CD14-positive monocyte (primary cell): ENCODE results near the gene VSTM4. TPM values are rescaled to one million over a fixed set of nuclear protein-coding genes. Genes with fewer than 3 reads are reported as not detected.

Experiments
- DNase-seq, 3 donors: peaks; one replicate each; pipeline ENCODE4 v3.0.0-alpha.2; 2011 to 2022
- H2AFZ ChIP-seq: 2 replicates; pipeline ENCODE4 v1.6.0; 2012; ENCODE audit warnings: mild to moderate bottlenecking, low read depth, low read length, inconsistent platforms; ENCODE audit not compliant: insufficient read depth, poor library complexity, severe bottlenecking
- H3K27ac ChIP-seq, 2 donors: 1 replicate in 1 of 2; 2 replicates in 1 of 2; pipeline ENCODE4 v1.5.1; 2012 to 2013; ENCODE audit warnings: low read length in 2 of 2, control low read depth in 1 of 2, inconsistent platforms in 1 of 2, low read depth in 1 of 2, mild to moderate bottlenecking in 1 of 2
- H3K27me3 ChIP-seq, 2 donors: one replicate each; pipeline versions ENCODE4 v1.6.0 to v1.6.1; 2011 to 2013; ENCODE audit warnings: low read length in 2 of 2; ENCODE audit not compliant: control insufficient read depth in 2 of 2, insufficient read depth in 2 of 2
- H3K36me3 ChIP-seq, 2 donors: replicated peaks in 1 of 2; 1 replicate in 1 of 2; 2 replicates in 1 of 2; pipeline versions ENCODE4 v1.5.1 to v1.6.1; 2012 to 2013; ENCODE audit warnings: low read length in 2 of 2, control low read depth in 1 of 2, inconsistent platforms in 1 of 2, mild to moderate bottlenecking in 1 of 2; ENCODE audit not compliant: insufficient read depth in 2 of 2, control insufficient read depth in 1 of 2
- H3K4me1 ChIP-seq, 2 donors: 1 replicate in 1 of 2; 2 replicates in 1 of 2; pipeline versions ENCODE4 v1.5.1 to v1.6.1; 2012 to 2013; ENCODE audit warnings: low read length in 2 of 2, control low read depth in 1 of 2, inconsistent platforms in 1 of 2, mild to moderate bottlenecking in 1 of 2, moderate library complexity in 1 of 2; ENCODE audit not compliant: insufficient read depth in 2 of 2, control insufficient read depth in 1 of 2
- H3K4me2 ChIP-seq: replicated peaks from 2 replicates; pipeline ENCODE3; 2012; ENCODE audit warnings: low read length, moderate library complexity, mild to moderate bottlenecking; ENCODE audit not compliant: poor library complexity, severe bottlenecking; ENCODE audit errors: extremely low read depth
- H3K4me3 ChIP-seq, 3 experiments: fragments of 200-600 bp in 1 of 3; sonication (generic) in 1 of 3; replicated peaks in 1 of 3; 1 replicate in 2 of 3; 2 replicates in 1 of 3; pipeline ENCODE4 v1.5.1; 2011 to 2013; ENCODE audit warnings: low read length in 3 of 3, mild to moderate bottlenecking in 3 of 3, control low read depth in 2 of 3, low read depth in 2 of 3, inconsistent platforms in 1 of 3, moderate library complexity in 1 of 3
- H3K79me2 ChIP-seq: 2 replicates; pipeline ENCODE4 v1.6.0; 2012; ENCODE audit warnings: mild to moderate bottlenecking, control low read depth, inconsistent platforms, low read length, moderate library complexity; ENCODE audit not compliant: insufficient read depth
- H3K9ac ChIP-seq: 2 replicates; pipeline ENCODE4 v1.6.0; 2017; ENCODE audit warnings: low read length, mild to moderate bottlenecking; ENCODE audit not compliant: insufficient read depth, poor library complexity, severe bottlenecking
- H3K9me3 ChIP-seq, 2 donors: replicated peaks in 1 of 2; 1 replicate in 1 of 2; 2 replicates in 1 of 2; pipeline versions ENCODE4 v1.5.1 to v1.6.1; 2012 to 2013; ENCODE audit warnings: low read length in 2 of 2, control low read depth in 1 of 2; ENCODE audit not compliant: control insufficient read depth in 1 of 2, insufficient read depth in 1 of 2
- H4K20me1 ChIP-seq: 2 replicates; pipeline ENCODE4 v1.6.0; 2012; ENCODE audit warnings: mild to moderate bottlenecking, low read length, control low read depth, moderate library complexity; ENCODE audit not compliant: insufficient read depth
- H3K27ac Mint-ChIP-seq, 7 donors: one replicate each; pipeline ENCODE4 v1.8.0; 2020; ENCODE audit warnings: mild to moderate bottlenecking in 7 of 7, mixed read lengths in 7 of 7, moderate library complexity in 6 of 7, inconsistent platforms in 2 of 7
- H3K27me3 Mint-ChIP-seq, 3 donors: one replicate each; pipeline ENCODE4 v1.8.0; 2021 to 2022; ENCODE audit warnings: low read depth in 3 of 3, mild to moderate bottlenecking in 3 of 3, mixed read lengths in 3 of 3, moderate library complexity in 3 of 3, inconsistent platforms in 1 of 3
- H3K36me3 Mint-ChIP-seq, 2 donors: one replicate each; pipeline ENCODE4 v1.8.0; 2020; ENCODE audit warnings: mixed read lengths in 2 of 2, inconsistent platforms in 1 of 2, mild to moderate bottlenecking in 1 of 2
- H3K4me1 Mint-ChIP-seq: one replicate; pipeline ENCODE4 v1.8.0; 2020; ENCODE audit warnings: mild to moderate bottlenecking, mixed read lengths
- H3K4me3 Mint-ChIP-seq, 2 donors: one replicate each; pipeline ENCODE4 v1.8.0; 2020; ENCODE audit warnings: mild to moderate bottlenecking in 2 of 2, mixed read lengths in 2 of 2, moderate library complexity in 1 of 2
- H3K9me3 Mint-ChIP-seq, 7 donors: one replicate each; pipeline ENCODE4 v1.8.0; 2020 to 2022; ENCODE audit warnings: mixed read lengths in 7 of 7, mild to moderate bottlenecking in 6 of 7, moderate library complexity in 6 of 7, inconsistent platforms in 2 of 7
- WGBS: methylation state at CpG from one replicate; pipeline ENCODE4 v1.1.5; 2013; ENCODE audit warnings: missing lambda C conversion rate; ENCODE audit not compliant: insufficient coverage; 5-methylcytosine and 5-hydroxymethylcytosine counted together
- intact Hi-C, 2 donors: fragments of 100-400 bp; cut with micrococcal nuclease; formaldehyde crosslinking; loops; one replicate each; pipeline versions ENCODE4 v1.15.0 to v1.15.1; 2023
- polyA plus RNA-seq, 3 donors: library from polyadenylated mRNA; depleted of rRNA in 1 of 3; unstranded in 2 of 3; stranded (reverse) in 1 of 3; fragments of 300-500 nt in 2 of 3; fragments of >200 nt in 1 of 3; fragmentation: Illumina TruSeq in 2 of 3; gene quantifications; 1 replicate in 2 of 3; 2 replicates in 1 of 3; pipeline ENCODE4 v1.2.3, GENCODE V29; 2012 to 2021
- TF ChIP-seq, protein P1 (sequence below): fragments of 200-600 bp; IDR thresholded peaks from one replicate; pipeline ENCODE4 v1.8.0; 2022; ENCODE audit warnings: antibody characterized with exemption, mild to moderate bottlenecking

VSTM4 gene
- polyA plus RNA-seq, 3 donors = not detected

DNA sequence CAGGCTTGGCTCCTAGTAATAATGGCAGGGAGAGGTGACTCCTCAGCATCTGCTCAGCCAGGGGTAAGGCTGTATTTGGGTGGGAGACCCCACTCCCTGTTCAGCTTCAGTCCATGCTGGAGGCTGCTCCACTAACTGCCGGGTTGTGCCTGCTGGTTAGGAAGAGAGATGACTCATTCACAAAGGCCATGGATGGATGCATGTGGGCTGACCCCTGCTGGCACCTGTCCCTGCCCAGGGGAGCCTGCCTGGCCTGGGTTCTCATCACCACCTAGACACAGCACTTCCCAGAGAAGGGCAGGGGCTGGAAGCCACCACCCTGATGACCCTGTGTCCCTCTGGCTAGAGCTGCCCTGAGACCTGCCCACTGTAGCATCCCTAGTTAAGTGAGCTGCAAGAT, 59.0 kb downstream of the VSTM4 start:
- no peak overlapping the region for H3K9ac ChIP-seq
- no peaks in the 10 kb centered on the region for H4K20me1 ChIP-seq
- no peaks in the 10 kb centered on the region for H3K36me3 ChIP-seq
- intact Hi-C loops = no loop called here
- no peaks in the 10 kb centered on the region for H3K4me1 ChIP-seq
- H3K9me3 ChIP-seq = no peaks in the 10 kb centered on the region
- peaks cover 0 to 10% (median 2%) of the 10 kb centered on the region in 7 donors for H3K9me3 Mint-ChIP-seq
- WGBS = 100% methylated on average over 1 of the region's 1 CpG
- H3K27ac ChIP-seq = no peak overlapping the region
- peaks cover 0 to 4% (median 0%) of the 10 kb centered on the region in 3 donors for H3K27me3 Mint-ChIP-seq
- H3K4me2 ChIP-seq = no peak overlapping the region
- H3K79me2 ChIP-seq = no peaks in the 10 kb centered on the region
- no peaks in the 10 kb centered on the region for H3K36me3 Mint-ChIP-seq
- no peak for DNase-seq
- H2AFZ ChIP-seq = no peak overlapping the region
- TF ChIP-seq, protein P1, sequence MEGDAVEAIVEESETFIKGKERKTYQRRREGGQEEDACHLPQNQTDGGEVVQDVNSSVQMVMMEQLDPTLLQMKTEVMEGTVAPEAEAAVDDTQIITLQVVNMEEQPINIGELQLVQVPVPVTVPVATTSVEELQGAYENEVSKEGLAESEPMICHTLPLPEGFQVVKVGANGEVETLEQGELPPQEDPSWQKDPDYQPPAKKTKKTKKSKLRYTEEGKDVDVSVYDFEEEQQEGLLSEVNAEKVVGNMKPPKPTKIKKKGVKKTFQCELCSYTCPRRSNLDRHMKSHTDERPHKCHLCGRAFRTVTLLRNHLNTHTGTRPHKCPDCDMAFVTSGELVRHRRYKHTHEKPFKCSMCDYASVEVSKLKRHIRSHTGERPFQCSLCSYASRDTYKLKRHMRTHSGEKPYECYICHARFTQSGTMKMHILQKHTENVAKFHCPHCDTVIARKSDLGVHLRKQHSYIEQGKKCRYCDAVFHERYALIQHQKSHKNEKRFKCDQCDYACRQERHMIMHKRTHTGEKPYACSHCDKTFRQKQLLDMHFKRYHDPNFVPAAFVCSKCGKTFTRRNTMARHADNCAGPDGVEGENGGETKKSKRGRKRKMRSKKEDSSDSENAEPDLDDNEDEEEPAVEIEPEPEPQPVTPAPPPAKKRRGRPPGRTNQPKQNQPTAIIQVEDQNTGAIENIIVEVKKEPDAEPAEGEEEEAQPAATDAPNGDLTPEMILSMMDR = no peak
- no peak overlapping the region for H3K4me3 ChIP-seq
- no peaks in the 10 kb centered on the region for H3K4me1 Mint-ChIP-seq
- H3K4me3 Mint-ChIP-seq = no peak overlapping the region
- H3K27ac Mint-ChIP-seq = no peak overlapping the region
- no peaks in the 10 kb centered on the region for H3K27me3 ChIP-seq

DNA sequence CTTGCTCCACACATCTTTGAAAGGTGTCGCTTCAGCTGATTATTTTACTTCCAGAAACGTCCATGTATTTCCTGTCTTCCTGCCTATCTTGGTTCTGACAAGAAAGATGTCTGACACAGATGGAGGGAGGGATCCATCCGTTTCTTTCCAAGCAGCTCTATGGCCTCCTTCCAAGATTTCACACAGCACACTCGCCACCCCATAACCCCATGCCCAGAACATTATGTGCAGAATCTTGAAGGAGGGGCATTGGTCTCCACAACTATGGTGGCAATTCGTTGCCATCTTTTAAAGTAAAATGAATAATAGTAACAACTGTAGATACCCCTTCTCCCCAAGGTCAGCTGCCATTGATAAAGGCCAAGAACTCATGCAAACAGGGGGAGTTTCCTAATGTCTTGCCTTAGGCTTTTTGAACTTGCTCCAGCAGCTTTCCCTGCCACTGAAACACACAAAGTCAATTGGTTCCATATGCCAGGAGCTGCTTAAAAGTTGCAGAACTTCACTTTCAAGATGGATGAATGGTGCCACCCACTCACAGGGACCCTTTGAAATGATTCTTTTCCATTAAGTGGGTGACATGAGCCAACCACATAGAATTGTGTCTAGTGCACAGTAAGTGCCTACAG, 60.0 kb downstream of the VSTM4 start:
- Mint-ChIP-seq H3K4me1 (no peaks in the 10 kb centered on the region), H3K27ac (no peak overlapping the region), H3K27me3 (peaks cover 0 to 6% (median 0%) of the 10 kb centered on the region in 3 donors), H3K4me3 (no peak overlapping the region), H3K36me3 (no peaks in the 10 kb centered on the region), H3K9me3 (peaks cover 0 to 5% (median under 1%) of the 10 kb centered on the region in 7 donors)
- Histone ChIP-seq H3K27me3 (no peaks in the 10 kb centered on the region), H3K27ac (no peak overlapping the region), H3K79me2 (no peaks in the 10 kb centered on the region), H3K4me2 (no peak overlapping the region), H3K36me3 (no peaks in the 10 kb centered on the region), H3K9me3 (no peaks in the 10 kb centered on the region), H4K20me1 (no peaks in the 10 kb centered on the region), H3K4me1 (no peaks in the 10 kb centered on the region), H2AFZ (no peak overlapping the region), H3K4me3 (no peak overlapping the region), H3K9ac (no peak overlapping the region)
- TF ChIP-seq, protein P1 = no peak
- intact Hi-C loops = no loop called here
- WGBS = no CpG with 5 or more reads among the region's 5 CpGs
- DNase-seq = no peak
